Smooth muscle cell (in vitro differentiated cells): ENCODE data around the gene PRSS50. TPM values are rescaled to one million over a fixed set of nuclear protein-coding genes. Genes with fewer than 3 reads are reported as not detected.
"Not testable (repeated sequence)": the region's sequence is repeated elsewhere in the genome, so short reads cannot be mapped to it uniquely, and the experiment has no call there.

Experiments
- DNase-seq: peaks from one replicate; lab custom pipeline; 2025; ENCODE audit not compliant: unreplicated experiment; lab: John Stamatoyannopoulos, UW
- H2AFZ ChIP-seq: fragments of 200-600 bp; sonication (generic); 2 replicates; pipeline ENCODE4 v1.6.0; 2016; ENCODE audit warnings: antibody characterized with exemption, low read depth, mild to moderate bottlenecking
- H3F3A ChIP-seq: fragments of 200-600 bp; sonication (generic); 2 replicates; pipeline ENCODE4 v1.6.0; 2017; ENCODE audit warnings: antibody characterized with exemption, low read depth
- H3K27ac ChIP-seq: fragments of 200-600 bp; sonication (generic); 2 replicates; pipeline ENCODE4 v1.5.1; 2016; ENCODE audit warnings: low read depth, mild to moderate bottlenecking
- H3K27me3 ChIP-seq: fragments of 200-600 bp; sonication (generic); 2 replicates; pipeline ENCODE4 v1.6.1; 2016; ENCODE audit warnings: low read depth, mild to moderate bottlenecking
- H3K36me3 ChIP-seq: fragments of 200-600 bp; sonication (generic); 2 replicates; pipeline ENCODE4 v1.5.1; 2016; ENCODE audit warnings: low read depth
- H3K4me1 ChIP-seq: fragments of 200-600 bp; sonication (generic); 2 replicates; pipeline ENCODE4 v1.5.1; 2016; ENCODE audit warnings: low read depth
- H3K4me2 ChIP-seq: fragments of 200-600 bp; sonication (generic); 2 replicates; pipeline ENCODE4 v1.6.0; 2016; ENCODE audit warnings: mild to moderate bottlenecking
- H3K4me3 ChIP-seq: fragments of 200-600 bp; sonication (generic); 2 replicates; pipeline ENCODE4 v1.5.1; 2016; ENCODE audit warnings: mild to moderate bottlenecking
- H3K79me2 ChIP-seq: fragments of 200-600 bp; sonication (generic); 2 replicates; pipeline ENCODE4 v1.6.0; 2016; ENCODE audit warnings: low read depth, mild to moderate bottlenecking
- H3K9ac ChIP-seq: fragments of 200-600 bp; sonication (generic); 2 replicates; pipeline ENCODE4 v1.6.0; 2016; ENCODE audit warnings: low read depth
- H3K9me3 ChIP-seq: fragments of 200-600 bp; sonication (generic); replicated peaks from 2 replicates; pipeline ENCODE4 v1.5.1; 2016; ENCODE audit warnings: low read depth
- H4K20me1 ChIP-seq: fragments of 200-600 bp; sonication (generic); 2 replicates; pipeline ENCODE4 v1.6.0; 2016; ENCODE audit warnings: low read depth
- WGBS: methylation state at CpG from one replicate; pipeline ENCODE4 v1.1.7; 2016; ENCODE audit warnings: low lambda C conversion rate; 5-methylcytosine and 5-hydroxymethylcytosine counted together
- polyA plus RNA-seq: library from polyadenylated mRNA; unstranded; fragments of >200 nt; fragmentation: Nextera tagmentation; extraction: Ambion mirVana; gene quantifications from 2 replicates; pipeline ENCODE4 v1.2.1, GENCODE V29; 2016
- total RNA-seq: library from RNA; depleted of rRNA; stranded (reverse); fragments of >200 nt; gene quantifications from 2 replicates; pipeline ENCODE4 v1.2.3, GENCODE V29; 2014
- TF ChIP-seq, protein P1 (sequence below): fragments of 200-600 bp; sonication (generic); IDR thresholded peaks from 2 replicates; pipeline ENCODE4 v1.5.1; 2017; ENCODE audit warnings: borderline replicate concordance, mild to moderate bottlenecking, antibody characterized with exemption; ENCODE audit not compliant: insufficient read depth, poor library complexity, severe bottlenecking

The PRSS50 gene
- total and polyA plus RNA-seq, 2 experiments from 2014 or later = 0.54 to 0.73 TPM

GRCh38 chr3:46705751-46706552, 11.7 kb downstream of the PRSS50 start:
- no peaks in the 10 kb centered on the region for H3K36me3 ChIP-seq
- 52% methylated on average over 19 of the region's 19 CpGs for WGBS
- no peaks in the 10 kb centered on the region for H4K20me1 ChIP-seq
- H3K4me3 ChIP-seq = no peak overlapping the region
- H3K9ac ChIP-seq = no peak overlapping the region
- H3K9me3 ChIP-seq = no peaks in the 10 kb centered on the region
- no peaks in the 10 kb centered on the region for H3K79me2 ChIP-seq
- TF ChIP-seq, protein P1, sequence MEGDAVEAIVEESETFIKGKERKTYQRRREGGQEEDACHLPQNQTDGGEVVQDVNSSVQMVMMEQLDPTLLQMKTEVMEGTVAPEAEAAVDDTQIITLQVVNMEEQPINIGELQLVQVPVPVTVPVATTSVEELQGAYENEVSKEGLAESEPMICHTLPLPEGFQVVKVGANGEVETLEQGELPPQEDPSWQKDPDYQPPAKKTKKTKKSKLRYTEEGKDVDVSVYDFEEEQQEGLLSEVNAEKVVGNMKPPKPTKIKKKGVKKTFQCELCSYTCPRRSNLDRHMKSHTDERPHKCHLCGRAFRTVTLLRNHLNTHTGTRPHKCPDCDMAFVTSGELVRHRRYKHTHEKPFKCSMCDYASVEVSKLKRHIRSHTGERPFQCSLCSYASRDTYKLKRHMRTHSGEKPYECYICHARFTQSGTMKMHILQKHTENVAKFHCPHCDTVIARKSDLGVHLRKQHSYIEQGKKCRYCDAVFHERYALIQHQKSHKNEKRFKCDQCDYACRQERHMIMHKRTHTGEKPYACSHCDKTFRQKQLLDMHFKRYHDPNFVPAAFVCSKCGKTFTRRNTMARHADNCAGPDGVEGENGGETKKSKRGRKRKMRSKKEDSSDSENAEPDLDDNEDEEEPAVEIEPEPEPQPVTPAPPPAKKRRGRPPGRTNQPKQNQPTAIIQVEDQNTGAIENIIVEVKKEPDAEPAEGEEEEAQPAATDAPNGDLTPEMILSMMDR = peak; percentile 8
- no peak overlapping the region for H2AFZ ChIP-seq
- no peak overlapping the region for H3K27ac ChIP-seq
- no peaks in the 10 kb centered on the region for H3F3A ChIP-seq
- peak overlapping the region; percentile 75 for H3K4me2 ChIP-seq
- H3K27me3 ChIP-seq = no peaks in the 10 kb centered on the region
- H3K4me1 ChIP-seq = peaks cover 4% of the 10 kb centered on the region
- DNase-seq = no peak

- Histone ChIP-seq H3K36me3 (no peaks in the 10 kb centered on the region), H3K9ac (no peak overlapping the region), H3K27ac (no peak overlapping the region), H3K79me2 (no peaks in the 10 kb centered on the region), H3K4me1 (peaks cover 9% of the 10 kb centered on the region), H3K4me2 (no peak overlapping the region), H3K4me3 (no peak overlapping the region), H4K20me1 (no peaks in the 10 kb centered on the region), H3K27me3 (no peaks in the 10 kb centered on the region), H3K9me3 (no peaks in the 10 kb centered on the region), H3F3A (no peaks in the 10 kb centered on the region), H2AFZ (no peak overlapping the region)
- WGBS = 27% methylated on average over 4 of the region's 4 CpGs
- TF ChIP-seq, protein P1 = peak; percentile 99
- peak; percentile 80 for DNase-seq
Observed at GRCh38 chr3:46705022-46705530, 12.6 kb downstream of the PRSS50 start.

DNA sequence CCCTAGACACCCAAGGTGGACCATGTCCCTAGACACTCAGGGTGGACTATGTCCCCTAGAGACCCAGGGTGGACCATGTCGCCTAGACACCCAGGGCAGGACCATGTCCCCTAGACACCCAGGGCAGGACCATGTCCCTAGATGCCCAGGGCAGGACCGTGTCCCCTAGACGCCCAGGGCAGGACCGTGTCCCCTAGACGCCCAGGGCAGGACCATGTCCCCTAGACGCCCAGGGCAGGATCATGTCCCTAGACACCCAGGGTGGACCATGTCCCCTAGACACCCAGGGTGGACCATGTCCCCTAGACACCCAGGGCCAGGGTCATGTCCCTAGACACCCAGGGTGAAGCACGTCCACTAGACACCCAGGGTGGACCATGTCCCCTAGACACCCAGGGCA, 13.3 kb downstream of the PRSS50 start:
- 68% methylated on average over 7 of the region's 7 CpGs for WGBS
- not testable (repeated sequence) for H3F3A ChIP-seq, H3K79me2 ChIP-seq, H3K27ac ChIP-seq, H2AFZ ChIP-seq, H3K4me2 ChIP-seq, H3K4me1 ChIP-seq, DNase-seq, H3K4me3 ChIP-seq, H3K9ac ChIP-seq, H3K27me3 ChIP-seq, H3K9me3 ChIP-seq, H4K20me1 ChIP-seq, H3K36me3 ChIP-seq

GRCh38 chr3:46703013-46703520, 14.6 kb downstream of the PRSS50 start:
- H3K27ac ChIP-seq = no peak overlapping the region
- DNase-seq = no peak
- no peak overlapping the region for H2AFZ ChIP-seq
- H3K4me2 ChIP-seq = no peak overlapping the region
- no peak overlapping the region for H3K9ac ChIP-seq
- no peaks in the 10 kb centered on the region for H3K9me3 ChIP-seq
- no peaks in the 10 kb centered on the region for H3K36me3 ChIP-seq
- H4K20me1 ChIP-seq = no peaks in the 10 kb centered on the region
- TF ChIP-seq, protein P1 = no peak
- no peak overlapping the region for H3K4me3 ChIP-seq
- no peaks in the 10 kb centered on the region for H3F3A ChIP-seq
- peaks cover 9% of the 10 kb centered on the region for H3K4me1 ChIP-seq
- H3K79me2 ChIP-seq = no peaks in the 10 kb centered on the region
- 83% methylated on average over 4 of the region's 4 CpGs for WGBS
- no peaks in the 10 kb centered on the region for H3K27me3 ChIP-seq
